Hematopoietic multipotent progenitor cell (in vitro differentiated cells): ENCODE results near the gene HOXA2. TPM values are rescaled to one million over a fixed set of nuclear protein-coding genes. Genes with fewer than 3 reads are reported as not detected.

Source experiments
- DNase-seq, 3 donors: peaks; one replicate each; pipeline ENCODE4 v3.0.0-alpha.2; 2011 to 2015; ENCODE audit warnings: low read depth in 2 of 3, low spot score in 2 of 3
- total RNA-seq: library from RNA; depleted of rRNA; stranded (reverse); fragments of >200 nt; gene quantifications from one replicate; pipeline ENCODE4 v1.2.3, GENCODE V29; 2012

HOXA2 gene
- total RNA-seq, 1 donor = 0.54 TPM

- no peak for DNase-seq
Observed at GRCh38 chr7:27126596-27127327, 24.3 kb upstream of the HOXA2 start.

DNA sequence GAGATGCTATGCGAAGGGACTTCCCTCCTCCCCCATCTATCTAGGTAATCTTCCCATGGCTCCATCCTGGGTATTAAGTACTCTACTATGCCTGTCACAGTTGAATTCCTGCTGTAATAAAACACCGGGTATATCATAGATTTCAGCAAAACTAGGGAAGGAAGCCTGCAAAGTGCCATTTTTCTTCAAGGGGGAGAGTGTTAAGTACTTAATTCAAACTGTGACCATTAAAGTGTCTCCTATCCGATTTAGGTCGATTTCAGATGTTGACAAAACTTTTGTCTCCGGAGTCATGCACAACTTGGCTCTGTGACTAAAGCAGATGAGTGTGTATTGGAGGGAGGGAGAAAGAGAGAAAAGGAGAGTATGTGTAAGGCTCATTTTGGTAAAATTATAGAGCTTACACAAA is 23.5 kb upstream of the HOXA2 start:
- no peak for DNase-seq

DNA sequence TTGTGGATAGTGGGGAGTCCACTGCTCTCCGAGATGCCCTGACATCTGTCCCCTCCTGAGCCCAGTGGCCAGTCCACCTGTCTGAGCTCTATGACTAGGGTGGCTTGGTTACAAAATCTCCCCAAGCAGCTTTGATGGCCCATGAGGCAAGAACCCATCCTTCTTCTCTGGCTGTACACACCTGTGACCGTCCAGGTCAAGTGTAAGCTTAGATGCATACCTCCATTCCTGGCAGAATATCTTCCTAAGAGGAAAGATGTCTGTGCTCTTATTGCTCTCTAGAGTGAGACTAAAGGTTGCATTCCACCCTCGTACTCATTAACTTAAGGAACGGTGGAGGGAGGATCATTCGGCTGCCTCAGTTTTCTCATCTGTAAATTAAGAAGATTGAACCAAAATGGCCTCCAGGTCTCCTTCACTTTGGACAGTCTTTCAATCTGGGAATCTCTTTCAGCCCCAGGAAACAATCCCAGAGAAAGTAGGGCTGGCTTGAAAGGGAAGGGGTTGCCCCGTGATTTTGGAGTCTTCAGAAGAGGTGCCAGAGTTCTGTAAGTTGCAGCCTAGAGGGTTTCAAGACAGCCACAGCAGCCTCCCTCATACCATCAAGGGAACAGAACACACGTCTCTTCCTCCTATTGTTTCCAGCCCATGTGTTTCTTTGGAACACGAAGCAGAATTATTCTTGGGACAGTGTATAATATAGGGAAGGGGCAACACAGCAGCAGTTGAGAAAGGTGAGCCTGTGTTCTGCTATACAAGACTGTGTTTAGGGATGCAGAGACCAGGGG is 22.6 kb upstream of the HOXA2 start:
- DNase-seq = no peak

- DNase-seq = no peak
Observed at GRCh38 chr7:27124096-27124901, 21.8 kb upstream of the HOXA2 start.

GRCh38 chr7:27123477-27124053 is 21.1 kb upstream of the HOXA2 start:
- no peak for DNase-seq

DNA sequence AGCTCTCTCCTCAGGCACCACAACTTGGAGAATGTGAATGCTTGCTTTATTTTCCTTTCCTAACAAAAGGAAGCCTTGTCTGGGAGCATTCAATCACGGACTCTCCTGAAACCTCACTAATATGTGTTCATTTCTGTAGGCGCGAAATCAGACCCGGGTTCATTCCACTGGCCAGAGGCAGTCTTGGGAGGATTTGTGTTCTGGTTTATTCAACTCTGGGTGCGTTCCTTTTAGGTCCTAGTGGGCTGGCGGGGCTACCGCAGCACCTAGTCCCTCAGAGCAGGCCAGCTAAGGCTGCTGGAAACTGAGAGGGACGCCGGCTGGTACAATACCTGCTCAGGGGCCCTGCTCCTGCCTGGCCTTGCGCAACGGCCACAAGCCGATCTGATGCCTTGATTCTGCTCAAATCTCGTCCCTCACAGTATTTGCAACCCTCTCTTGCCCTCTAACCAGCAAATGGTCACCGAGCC is 20.6 kb upstream of the HOXA2 start:
- no peak for DNase-seq

DNA sequence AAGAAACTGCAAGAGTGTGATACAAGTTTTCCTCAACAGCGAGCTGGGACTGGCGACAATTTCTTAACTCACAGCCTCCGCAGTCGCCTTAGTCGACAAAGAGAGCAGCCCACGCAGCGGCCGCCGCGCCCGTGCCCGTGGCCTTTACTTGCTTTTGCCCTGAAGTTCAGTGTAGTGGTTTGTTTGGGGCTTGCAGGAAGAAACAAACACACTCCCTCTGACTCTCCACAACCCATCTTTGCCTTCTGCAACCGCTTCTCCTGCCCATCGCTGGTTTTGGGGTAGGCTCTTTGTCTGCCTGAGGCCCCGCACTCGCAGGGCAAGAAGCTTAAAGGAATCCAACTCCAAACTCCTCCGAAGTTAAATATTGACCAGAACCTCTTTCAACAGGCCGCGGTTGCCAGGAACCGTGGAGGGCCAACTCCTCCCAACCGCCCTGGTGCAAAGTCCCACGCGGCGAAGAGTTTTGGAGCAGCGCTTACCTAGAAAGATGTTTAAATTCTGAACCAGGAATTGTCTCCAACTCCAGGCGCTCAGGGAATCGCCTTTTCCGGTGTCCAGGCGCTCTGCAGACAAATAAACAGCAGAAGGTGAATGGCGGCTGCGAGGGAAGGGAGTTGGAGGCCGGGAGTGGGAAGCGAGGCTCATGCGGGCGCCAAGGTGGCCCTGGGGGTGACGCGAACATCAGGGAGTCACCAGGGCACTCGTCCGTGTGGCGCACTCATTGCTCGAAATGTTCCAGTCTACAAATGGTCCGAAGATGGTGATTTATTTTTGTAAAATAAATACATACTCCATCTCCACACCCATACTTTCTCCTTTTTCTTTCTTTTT is 19.8 kb upstream of the HOXA2 start:
- no peak for DNase-seq

- DNase-seq = no peak
Observed at GRCh38 chr7:27121684-27122076, 19.2 kb upstream of the HOXA2 start.

DNA sequence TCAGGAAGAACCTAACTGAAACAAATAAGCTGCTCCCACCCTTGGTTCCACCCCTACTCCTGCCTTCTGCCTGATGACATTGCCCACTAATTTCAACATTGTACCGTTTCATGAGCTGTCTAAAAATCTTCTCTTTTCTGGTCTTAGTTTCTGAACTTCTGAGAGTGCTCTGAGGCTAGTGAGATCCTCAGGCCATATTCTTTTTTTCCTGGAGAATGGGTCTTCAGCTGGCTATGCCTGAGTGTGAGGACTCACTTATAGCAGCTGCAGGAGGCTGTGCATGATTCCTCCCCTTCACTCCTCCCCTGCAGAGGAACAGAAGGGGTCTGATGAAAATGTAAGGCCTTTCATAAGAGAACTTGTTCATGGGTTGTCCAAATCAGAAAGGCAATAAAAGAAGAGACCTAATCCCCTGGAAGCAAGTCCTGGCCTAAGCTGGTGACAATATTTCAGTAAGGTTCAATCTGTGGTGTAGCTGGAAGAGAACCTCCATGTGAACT is 17.0 kb upstream of the HOXA2 start:
- DNase-seq = no peak

- no peak for DNase-seq
Observed at GRCh38 chr7:27118580-27118979, 16.1 kb upstream of the HOXA2 start.

DNA sequence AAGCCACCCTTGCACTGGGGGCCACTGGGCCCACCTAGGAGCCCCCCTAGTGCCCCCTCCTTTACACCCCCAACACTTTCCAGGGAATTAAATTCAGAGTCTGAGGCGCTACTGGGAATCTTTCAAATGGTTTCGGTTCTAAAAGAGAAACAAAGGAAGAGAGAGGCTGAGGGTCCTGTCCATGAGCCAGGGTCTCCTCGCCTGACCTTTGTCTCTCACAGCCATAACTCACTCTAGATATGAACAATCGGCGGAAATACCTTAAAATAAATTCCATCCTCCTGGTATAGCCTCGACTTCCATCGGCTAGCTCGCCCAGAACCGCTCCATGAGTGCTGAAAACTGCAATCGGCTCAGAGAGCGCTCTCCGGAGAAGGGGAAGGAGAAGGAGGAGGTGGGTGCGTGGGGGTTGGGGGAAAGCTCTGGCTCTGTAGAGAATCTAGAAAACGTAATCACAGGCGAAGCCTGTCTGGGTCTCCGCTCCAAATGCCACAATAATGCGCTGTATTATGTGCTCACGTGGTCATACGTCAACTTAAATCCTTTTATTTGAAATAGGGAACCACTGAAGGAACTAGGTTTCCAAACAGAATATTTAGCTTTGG is 15.5 kb upstream of the HOXA2 start:
- no peak for DNase-seq

- no peak for DNase-seq
Observed at GRCh38 chr7:27116962-27117886, 14.7 kb upstream of the HOXA2 start.

DNA sequence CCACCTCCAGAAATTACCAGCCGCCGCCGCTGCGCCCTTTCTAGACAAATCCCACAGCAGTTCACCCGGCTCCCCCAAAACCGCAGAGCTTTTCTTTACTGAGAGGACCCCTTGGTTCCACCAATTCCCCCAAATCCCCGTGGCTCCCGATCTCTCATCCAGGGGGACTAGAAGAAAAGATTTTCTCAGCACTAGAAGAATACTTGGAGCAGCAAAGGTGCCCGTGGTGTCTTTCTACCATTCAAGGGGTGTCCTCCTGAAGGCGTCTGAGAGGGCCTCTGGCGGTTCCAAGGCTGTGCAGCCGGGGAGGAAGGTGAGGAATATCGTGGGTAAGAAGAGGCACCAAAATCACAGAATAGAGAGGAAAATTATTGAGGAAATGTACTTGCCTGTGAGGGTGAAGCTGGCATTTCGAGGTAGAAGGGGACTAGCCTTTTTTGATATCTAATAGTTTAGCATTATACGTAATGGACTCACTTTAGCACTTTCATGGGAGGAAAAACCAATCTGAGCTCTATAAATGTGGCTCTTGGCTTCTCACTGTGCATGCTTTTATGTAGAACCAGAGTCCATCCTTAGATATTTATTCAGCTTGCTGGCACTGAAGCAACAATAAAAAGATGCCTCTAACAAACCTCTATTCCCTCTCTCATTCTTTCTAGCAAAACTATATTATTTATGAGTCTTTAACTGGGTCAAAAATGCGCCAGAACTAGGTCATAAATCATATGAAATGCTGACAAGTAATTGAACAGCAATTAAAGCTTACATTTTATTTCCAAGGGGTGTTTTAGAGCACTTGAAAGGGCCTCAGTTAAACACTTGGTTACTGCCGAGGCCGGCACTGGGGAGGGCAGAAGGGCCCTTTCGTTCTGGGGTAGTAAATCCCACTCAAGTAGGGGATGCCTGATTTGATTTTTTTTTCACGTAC is 13.8 kb upstream of the HOXA2 start:
- DNase-seq = no peak

DNA sequence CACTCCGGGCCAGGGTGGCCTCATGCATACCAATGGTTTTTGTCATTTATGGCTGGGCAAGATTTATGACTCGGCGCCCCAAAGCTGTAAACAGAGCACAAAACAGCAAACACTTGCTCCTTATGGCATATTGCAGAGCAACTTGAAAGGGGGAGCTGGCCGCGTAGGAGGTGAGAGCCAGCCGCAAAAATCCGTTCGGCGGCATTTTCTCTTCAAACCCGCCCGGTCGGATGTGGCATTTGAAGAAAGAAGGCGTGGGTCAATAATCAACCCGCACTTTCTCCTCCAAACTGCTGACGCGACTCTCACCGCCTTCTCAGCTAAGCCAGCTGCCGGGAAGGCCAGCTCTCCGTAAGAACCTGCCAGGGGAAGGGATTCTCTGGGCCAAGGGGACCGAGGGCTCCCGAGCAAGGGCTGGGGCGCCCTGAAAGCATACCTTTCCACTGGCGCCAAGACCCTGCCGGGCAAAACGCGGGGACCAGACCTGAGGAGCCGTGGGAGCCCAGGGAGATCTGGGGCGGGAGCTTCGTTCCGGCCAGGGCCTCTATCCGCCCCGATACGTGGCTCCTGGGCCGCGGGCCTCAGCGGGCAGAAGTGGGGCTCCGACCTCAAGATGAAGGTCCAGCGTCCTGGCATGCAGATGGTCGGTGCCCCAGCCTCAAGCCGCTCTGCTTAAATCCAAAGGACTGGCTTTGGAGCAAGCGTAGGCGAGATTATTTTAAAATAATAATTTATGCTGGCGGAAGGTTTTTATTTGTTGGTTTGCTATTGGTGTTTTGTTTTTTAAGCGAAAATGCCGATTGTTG is 12.9 kb upstream of the HOXA2 start:
- DNase-seq = no peak

DNA sequence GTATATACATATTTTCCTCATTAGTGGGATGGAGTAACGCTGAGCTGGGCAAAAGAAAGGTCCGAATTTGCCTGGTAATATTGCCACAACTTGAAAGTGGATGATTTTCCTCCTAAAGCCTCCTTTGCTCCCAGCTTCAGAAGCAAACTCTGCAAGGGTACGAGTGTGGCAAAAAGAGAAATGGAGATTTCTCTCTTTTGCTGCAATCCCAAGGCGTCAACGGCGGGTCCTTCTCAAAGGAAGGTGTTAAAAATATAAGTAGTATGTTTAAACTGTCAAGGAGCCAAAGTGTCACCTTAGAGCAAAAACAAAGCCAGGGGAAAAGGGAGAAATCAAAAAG is 12.4 kb upstream of the HOXA2 start:
- no peak for DNase-seq

DNA sequence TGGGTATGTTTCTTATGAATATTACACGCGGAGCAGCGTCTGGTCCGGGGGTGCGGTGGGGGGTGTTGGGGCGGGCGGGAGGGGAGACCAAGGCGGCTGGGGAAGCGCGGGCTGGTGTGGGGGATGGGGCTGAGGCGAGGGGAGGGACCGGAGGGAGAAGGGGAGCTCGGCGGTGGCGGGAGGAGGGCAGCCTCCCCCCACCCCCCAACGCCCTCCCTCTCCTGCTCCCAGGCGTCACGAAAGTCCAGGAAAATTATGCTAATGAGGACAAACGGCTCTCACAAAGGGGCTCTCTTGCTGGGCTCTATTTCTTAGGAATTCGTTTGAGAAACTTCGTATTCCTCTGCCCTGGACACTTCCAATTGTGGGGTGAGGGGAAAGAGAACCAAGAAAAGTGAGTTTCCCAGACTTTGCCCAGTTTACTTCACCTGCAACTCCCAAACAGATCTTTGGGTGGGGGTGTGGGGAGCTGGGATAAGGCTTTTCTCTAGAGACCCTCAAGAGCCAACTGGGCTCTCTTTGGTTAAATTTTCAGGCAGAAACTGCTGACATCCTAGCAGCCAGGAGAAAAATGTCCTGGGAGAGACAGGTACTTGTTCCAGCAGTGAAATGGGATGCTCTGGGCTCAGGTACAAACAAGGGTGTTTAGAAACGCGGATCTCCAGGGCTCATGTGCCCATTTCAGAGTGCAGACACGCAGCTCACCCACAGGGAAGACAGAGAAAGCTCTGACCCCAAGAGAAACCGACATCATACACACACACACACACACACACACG is 11.7 kb upstream of the HOXA2 start:
- DNase-seq = no peak
